ENCODE results near the gene DIDO1. TPM values are rescaled to one million over a fixed set of nuclear protein-coding genes. Genes with fewer than 3 reads are reported as not detected.

The DIDO1 gene
- polyA plus RNA-seq, 2 of the 4 experiments (the other 2 are of a cell fraction): 12.6 to 14.8 TPM

- ChIA-PET POLR2A (no interaction called here), CTCF (interaction anchor here (0.9 to 18.3 kb wide), 14 partner anchors 11 to 111 kb away, joined by 3 to 368 read pairs (median 6); partner anchors contain the start of genes BHLHE23, DIDO1 and GID8)
- no peak for FAIRE-seq
These were observed 27.2 kb downstream of the DIDO1 start for GRCh38 chr20:62898970-62899632.

DNA sequence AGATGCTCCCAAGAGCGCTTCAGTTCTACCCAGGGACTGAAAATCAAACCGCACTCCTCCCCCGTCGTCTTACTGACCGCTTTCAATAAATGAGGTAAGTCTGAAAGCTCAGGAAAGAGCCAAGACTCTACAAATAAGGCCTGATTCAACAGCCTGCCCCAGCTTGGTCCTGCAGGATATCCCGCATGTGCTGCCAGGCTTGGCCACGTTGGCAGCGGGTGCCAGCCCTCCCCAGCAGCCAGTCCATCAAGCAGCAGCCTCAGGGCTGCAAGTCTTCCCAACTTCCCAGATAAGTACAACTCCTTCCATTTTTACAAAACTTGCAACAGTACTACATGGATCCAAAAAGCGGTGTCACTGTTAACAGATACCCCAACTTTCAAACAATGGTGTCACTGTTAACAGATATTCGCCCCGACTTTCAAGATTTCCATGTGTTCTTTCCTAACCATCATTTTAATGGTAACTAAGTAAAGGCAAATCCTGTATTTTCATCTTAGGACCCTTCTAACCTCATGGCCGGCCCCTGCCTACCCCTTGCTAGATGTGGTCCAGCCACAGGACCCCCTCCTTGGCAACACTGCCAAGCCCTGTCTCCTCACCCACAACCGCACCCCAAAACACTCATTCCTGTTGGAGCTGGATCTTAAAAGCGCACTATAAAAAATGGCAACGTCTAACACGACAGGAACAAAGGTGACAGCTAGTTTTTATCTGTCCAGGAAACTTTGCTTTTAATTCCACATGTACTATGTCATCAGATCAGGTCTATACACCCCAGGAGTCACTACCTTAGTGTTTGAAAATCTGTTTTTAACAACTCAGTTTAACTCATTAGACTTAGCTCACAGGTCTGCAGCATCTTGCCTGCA lies 28.0 kb downstream of the DIDO1 start:
- POLR2A ChIA-PET: no interaction called here
- 94% methylated on average over 16 of the region's 16 CpGs for WGBS (ENCODE audit: missing lambda C conversion rate)
- no peak for DNase-seq (ENCODE audit: low read depth in 1 of 2, low spot score in 1 of 2)
- no peak for ATAC-seq
- CTCF ChIA-PET: interaction anchor here (1.1 to 18.3 kb wide), 10 partner anchors 10 to 112 kb away, joined by 3 to 368 read pairs (median 14); partner anchors contain the start of genes BHLHE23 and DIDO1
- Histone ChIP-seq H3K27ac (no peak overlapping the region), H3K4me1 (peaks cover 5% of the 10 kb centered on the region; the same call in 2 of the 3 replicates), H3K4me2 (no peak overlapping the region), H3K9me3 (no peaks in the 10 kb centered on the region), H3K4me3 (no peak overlapping the region)
- FAIRE-seq: no peak
- TF ChIP-seq CHD4 (IDR thresholded peaks at IDR 0.05; ENCODE audit: borderline replicate concordance) (no peak), JUNB (IDR thresholded peaks at IDR 0.05) (no peak), KDM1A (IDR thresholded peaks at IDR 0.05; ENCODE audit: low read depth) (no peak), RCOR1 (IDR thresholded peaks at IDR 0.05; ENCODE audit: low read depth, low read length) (no peak), NPAS2 (CRISPR knock-in tag; IDR thresholded peaks at IDR 0.05; ENCODE audit: borderline replicate concordance) (no peak), PHF8 (IDR thresholded peaks at IDR 0.05; ENCODE audit: borderline replicate concordance, low read depth) (no peak), TFCP2L1 (CRISPR knock-in tag; IDR thresholded peaks at IDR 0.05) (no peak), EHF (CRISPR knock-in tag; IDR thresholded peaks at IDR 0.05) (no peak), HEYL (CRISPR knock-in tag; IDR thresholded peaks at IDR 0.05) (no peak), GATA3 (IDR thresholded peaks at IDR 0.05; ENCODE audit: borderline replicate concordance) (no peak), POLR2A (IDR thresholded peaks at IDR 0.05; ENCODE audit: low read length) (no peak), KDM5A (IDR thresholded peaks at IDR 0.05) (no peak), BHLHE40 (IDR thresholded peaks at IDR 0.05; ENCODE audit: low read depth, low read length) (no peak)
- TF ChIP-seq, protein P1, sequence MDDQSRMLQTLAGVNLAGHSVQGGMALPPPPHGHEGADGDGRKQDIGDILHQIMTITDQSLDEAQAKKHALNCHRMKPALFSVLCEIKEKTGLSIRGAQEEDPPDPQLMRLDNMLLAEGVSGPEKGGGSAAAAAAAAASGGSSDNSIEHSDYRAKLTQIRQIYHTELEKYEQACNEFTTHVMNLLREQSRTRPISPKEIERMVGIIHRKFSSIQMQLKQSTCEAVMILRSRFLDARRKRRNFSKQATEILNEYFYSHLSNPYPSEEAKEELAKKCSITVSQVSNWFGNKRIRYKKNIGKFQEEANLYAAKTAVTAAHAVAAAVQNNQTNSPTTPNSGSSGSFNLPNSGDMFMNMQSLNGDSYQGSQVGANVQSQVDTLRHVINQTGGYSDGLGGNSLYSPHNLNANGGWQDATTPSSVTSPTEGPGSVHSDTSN (IDR thresholded peaks at IDR 0.05): no peak
- TF ChIP-seq, protein P2, sequence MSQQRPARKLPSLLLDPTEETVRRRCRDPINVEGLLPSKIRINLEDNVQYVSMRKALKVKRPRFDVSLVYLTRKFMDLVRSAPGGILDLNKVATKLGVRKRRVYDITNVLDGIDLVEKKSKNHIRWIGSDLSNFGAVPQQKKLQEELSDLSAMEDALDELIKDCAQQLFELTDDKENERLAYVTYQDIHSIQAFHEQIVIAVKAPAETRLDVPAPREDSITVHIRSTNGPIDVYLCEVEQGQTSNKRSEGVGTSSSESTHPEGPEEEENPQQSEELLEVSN (IDR thresholded peaks at IDR 0.05; ENCODE audit: borderline replicate concordance, low read depth): no peak
- TF ChIP-seq, protein P3, sequence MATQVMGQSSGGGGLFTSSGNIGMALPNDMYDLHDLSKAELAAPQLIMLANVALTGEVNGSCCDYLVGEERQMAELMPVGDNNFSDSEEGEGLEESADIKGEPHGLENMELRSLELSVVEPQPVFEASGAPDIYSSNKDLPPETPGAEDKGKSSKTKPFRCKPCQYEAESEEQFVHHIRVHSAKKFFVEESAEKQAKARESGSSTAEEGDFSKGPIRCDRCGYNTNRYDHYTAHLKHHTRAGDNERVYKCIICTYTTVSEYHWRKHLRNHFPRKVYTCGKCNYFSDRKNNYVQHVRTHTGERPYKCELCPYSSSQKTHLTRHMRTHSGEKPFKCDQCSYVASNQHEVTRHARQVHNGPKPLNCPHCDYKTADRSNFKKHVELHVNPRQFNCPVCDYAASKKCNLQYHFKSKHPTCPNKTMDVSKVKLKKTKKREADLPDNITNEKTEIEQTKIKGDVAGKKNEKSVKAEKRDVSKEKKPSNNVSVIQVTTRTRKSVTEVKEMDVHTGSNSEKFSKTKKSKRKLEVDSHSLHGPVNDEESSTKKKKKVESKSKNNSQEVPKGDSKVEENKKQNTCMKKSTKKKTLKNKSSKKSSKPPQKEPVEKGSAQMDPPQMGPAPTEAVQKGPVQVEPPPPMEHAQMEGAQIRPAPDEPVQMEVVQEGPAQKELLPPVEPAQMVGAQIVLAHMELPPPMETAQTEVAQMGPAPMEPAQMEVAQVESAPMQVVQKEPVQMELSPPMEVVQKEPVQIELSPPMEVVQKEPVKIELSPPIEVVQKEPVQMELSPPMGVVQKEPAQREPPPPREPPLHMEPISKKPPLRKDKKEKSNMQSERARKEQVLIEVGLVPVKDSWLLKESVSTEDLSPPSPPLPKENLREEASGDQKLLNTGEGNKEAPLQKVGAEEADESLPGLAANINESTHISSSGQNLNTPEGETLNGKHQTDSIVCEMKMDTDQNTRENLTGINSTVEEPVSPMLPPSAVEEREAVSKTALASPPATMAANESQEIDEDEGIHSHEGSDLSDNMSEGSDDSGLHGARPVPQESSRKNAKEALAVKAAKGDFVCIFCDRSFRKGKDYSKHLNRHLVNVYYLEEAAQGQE (IDR thresholded peaks at IDR 0.05): no peak

More at GRCh38 chr20:62898970-62899632, 27.2 kb downstream of the DIDO1 start:
- no peak overlapping the region for H3K4me3 ChIP-seq
- H3K9me3 ChIP-seq: no peaks in the 10 kb centered on the region
- H3K4me2 ChIP-seq: no peak overlapping the region
- H3K4me1 ChIP-seq: peaks cover 5% of the 10 kb centered on the region; the same call in 2 of the 3 replicates
- WGBS (ENCODE audit: missing lambda C conversion rate): 90% methylated on average over 16 of the region's 16 CpGs
- H3K27ac ChIP-seq: no peak overlapping the region
- no peak for ATAC-seq
- no peak for DNase-seq (ENCODE audit: low read depth in 1 of 2, low spot score in 1 of 2)
- no peak for TF ChIP-seq MAFK (IDR thresholded peaks at IDR 0.05; ENCODE audit: partially characterized antibody)
- TF ChIP-seq KDM1A (IDR thresholded peaks at IDR 0.05; ENCODE audit: low read depth): no peak
- TF ChIP-seq USF2 (IDR thresholded peaks at IDR 0.05): no peak
- no peak for TF ChIP-seq RAD21 (conservative IDR thresholded peaks at IDR 0.05 in 1 of 2, IDR thresholded peaks at IDR 0.05 in 1 of 2)
- no peak for TF ChIP-seq TFCP2L1 (CRISPR knock-in tag; IDR thresholded peaks at IDR 0.05)
- TF ChIP-seq CHD4 (IDR thresholded peaks at IDR 0.05; ENCODE audit: borderline replicate concordance): no peak
- no peak for TF ChIP-seq HOXB13 (CRISPR knock-in tag; IDR thresholded peaks at IDR 0.05; ENCODE audit: low read depth)
- no peak for TF ChIP-seq SREBF2 (IDR thresholded peaks at IDR 0.05)
- no peak for TF ChIP-seq KDM5A (IDR thresholded peaks at IDR 0.05)
- TF ChIP-seq NR3C1 (IDR thresholded peaks at IDR 0.05): no peak
- TF ChIP-seq POLR2AphosphoS2 (conservative IDR thresholded peaks at IDR 0.05; ENCODE audit: low read length): no peak

All from A549 (cell line).